NCI-H2196 (cell line): ENCODE results near the gene GHITM.
"Not testable (repeated sequence)": the region's sequence is repeated elsewhere in the genome, so short reads cannot be mapped to it uniquely, and the experiment has no call there.

ENCODE experiments used
- DNase-seq: peaks from one replicate; lab custom pipeline; 2025; ENCODE audit not compliant: unreplicated experiment; lab: John Stamatoyannopoulos, UW

Gene GHITM

DNA sequence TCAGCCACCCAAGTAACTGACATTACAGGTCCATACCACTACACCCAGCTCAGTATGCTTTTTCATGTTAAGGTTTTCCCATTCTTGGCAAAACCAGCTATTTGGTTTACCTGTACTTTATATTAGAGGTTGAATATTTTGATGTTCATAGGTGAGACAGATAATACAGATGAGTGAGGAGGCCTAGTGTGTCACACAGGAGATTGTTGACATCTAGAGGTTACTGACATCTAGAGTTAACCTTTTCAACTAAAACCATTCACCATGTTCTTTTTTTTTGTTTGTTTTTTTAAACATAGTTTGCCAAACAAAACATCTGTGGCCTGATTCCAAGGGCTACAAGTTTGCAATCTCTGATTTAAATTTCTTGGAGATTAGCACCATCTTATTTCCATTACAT is 8.0 kb downstream of the GHITM start:
- no peak for DNase-seq

- peak; percentile 6 for DNase-seq
Observed at GRCh38 chr10:84148006-84148597, 8.8 kb downstream of the GHITM start.

DNA sequence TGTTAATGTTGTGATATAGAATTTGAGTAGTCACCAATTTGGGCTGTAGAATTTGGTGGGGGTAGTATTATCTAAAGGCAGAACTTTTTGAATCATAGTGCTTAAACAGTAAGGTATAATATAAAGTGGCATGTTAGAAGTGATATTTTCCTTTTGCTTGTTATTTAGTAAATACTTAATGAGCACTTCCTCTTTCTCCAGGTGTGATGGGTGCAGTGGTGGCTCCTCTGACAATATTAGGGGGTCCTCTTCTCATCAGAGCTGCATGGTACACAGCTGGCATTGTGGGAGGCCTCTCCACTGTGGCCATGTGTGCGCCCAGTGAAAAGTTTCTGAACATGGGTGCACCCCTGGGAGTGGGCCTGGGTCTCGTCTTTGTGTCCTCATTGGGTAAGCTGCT is 10.5 kb downstream of the GHITM start:
- no peak for DNase-seq

DNA sequence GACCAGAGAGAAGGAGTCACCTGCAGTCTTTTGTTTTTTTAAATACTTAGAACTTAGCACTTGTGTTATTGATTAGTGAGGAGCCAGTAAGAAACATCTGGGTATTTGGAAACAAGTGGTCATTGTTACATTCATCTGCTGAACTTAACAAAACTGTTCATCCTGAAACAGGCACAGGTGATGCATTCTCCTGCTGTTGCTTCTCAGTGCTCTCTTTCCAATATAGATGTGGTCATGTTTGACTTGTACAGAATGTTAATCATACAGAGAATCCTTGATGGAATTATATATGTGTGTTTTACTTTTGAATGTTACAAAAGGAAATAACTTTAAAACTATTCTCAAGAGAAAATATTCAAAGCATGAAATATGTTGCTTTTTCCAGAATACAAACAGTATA is 13.5 kb downstream of the GHITM start:
- no peak for DNase-seq

DNA sequence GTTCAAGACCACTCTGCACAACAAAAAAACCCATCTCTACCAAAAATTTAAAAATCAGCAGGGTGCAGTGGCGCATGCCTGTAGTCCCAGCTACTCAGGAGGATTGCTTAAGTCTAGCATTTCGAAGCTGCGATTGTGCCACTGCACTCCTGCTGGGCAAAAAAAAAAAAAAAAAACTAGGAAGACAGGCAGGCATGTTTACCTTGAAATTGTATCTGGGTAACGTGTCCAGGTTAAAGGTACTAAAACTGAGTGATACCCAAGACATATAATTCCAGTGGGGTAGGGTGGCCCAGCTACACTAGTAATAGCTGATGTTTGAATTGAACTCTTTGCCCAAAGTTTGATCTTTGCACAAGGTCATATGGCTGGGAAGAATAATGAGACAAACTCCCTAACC is 16.2 kb downstream of the GHITM start:
- DNase-seq: no peak

GRCh38 chr10:84156009-84156408 is 16.7 kb downstream of the GHITM start:
- DNase-seq: no peak

GRCh38 chr10:84156768-84157167 is 17.5 kb downstream of the GHITM start:
- no peak for DNase-seq

GRCh38 chr10:84158061-84158460 is 18.8 kb downstream of the GHITM start:
- no peak for DNase-seq

DNA sequence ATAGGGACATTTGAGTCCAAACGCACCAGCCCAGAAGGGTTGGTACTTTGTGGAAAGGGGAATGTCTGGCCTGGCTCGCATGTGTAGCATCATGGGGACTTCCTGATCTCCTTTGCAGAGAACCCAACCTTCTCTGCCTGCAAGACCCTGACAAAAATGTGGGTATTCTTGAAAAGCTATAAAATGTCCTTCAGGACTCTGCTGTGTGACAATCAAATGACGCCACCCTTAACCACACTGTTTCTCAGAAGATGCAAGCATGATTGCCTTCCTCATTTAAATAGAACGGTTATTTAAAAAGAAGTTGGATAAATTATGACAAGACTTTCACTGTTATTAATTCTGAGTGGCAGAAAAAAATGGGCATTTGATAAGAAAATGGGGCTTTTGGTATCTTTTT is 19.2 kb downstream of the GHITM start:
- no peak for DNase-seq

- DNase-seq: no peak
Observed at GRCh38 chr10:84159076-84159685, 19.9 kb downstream of the GHITM start.

GRCh38 chr10:84160663-84161362 is 21.5 kb downstream of the GHITM start:
- no peak for DNase-seq

- no peak for DNase-seq
Observed at GRCh38 chr10:84163996-84164395, 24.7 kb downstream of the GHITM start.

DNA sequence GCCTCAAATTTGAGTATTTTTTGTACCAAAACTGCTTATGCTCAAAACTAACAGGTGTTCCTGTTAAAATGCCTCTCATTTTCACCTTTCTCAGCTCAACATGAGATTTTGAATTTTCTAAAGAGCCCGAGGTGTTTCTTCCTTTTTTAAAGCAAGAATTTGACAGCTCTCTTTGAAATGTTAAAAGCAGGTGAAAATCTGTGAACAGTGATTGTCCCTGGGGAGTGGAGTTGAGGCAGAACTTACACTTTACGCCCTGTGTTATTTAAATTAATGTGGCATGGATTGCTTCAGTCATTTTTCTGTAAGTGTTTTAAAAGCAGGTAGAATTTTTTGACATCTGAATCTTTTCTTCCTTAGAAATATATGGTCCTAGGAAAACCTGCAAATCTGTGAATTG is 25.1 kb downstream of the GHITM start:
- no peak for DNase-seq

- no peak for DNase-seq
Observed at GRCh38 chr10:84166620-84167288, 27.4 kb downstream of the GHITM start.

GRCh38 chr10:84167289-84167653 is 28.0 kb downstream of the GHITM start:
- DNase-seq: not testable (repeated sequence)

DNA sequence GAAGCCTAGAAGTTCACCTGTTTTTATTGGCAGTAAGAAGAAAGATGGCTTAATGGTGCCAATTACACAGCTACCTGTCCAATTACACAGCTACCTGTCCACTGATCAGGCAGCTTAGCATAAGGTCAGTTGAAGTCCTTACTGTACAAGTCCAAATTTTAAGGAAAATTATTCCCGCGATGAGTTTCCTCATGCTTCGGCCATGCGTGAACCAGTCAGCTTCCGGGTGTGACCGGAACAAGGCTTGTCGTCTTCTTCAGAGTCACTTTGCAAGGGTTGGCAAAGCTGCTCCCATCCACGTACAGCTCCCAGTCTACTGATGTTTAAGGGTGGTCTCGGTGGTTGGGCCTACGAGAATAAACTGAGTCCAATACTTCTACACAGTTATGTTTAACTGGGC is 29.1 kb downstream of the GHITM start:
- DNase-seq: not testable (repeated sequence)

GRCh38 chr10:84171237-84171636 is 31.9 kb downstream of the GHITM start:
- DNase-seq: not testable (repeated sequence)

- DNase-seq: not testable (repeated sequence)
Observed at GRCh38 chr10:84171700-84172466, 32.6 kb downstream of the GHITM start.

DNA sequence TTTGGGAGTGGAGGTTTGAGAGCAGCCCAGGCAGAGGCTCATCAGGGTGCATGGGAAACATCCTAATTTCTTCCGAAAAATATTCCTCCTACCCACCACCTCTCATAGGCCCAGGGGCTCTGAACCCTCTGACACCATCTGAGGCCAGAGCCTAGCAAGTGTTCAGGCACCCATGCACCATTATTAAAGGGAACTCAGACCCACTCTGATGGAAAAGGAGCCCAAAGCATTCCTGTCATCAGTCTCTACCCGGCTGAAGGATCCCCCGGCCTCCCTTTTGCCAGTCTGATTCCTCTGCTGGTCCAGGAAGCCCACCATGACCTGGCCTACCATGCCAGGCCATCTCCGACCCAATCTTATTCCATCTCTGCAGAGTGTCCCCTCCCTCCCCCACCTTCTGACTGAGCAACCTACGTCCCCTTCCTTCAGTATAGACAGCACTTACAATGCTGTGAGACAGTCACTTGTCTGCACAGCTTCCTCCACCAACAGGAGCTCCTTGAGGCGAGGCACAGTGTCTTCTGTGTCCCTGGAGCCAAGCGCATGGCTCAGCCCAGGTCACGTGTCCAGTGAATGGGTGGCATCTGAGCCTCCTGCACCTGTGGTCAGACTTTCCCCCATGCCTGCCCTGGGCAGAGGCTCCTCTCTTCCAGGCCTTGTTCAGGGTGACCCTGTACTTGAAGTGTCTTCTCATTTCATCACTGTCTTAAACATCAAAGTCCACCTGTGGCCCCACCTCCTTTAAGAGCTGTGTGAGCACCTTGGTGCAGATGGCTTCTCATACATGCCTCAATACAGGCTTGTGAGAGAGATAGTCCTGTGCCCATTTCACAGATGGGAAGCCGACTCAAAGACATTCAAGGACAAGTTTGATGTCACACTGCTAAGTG is 33.4 kb downstream of the GHITM start:
- no peak for DNase-seq

GRCh38 chr10:84173501-84173929 is 34.2 kb downstream of the GHITM start, which contains the start of gene GPR15LG:
GPR15LG (plus strand) TSS chr10:84173801; CDS start chr10:84173852, 51 bp downstream.
- DNase-seq: no peak
